WI38 (cell line): Measurements from ENCODE around the gene ZBTB7C.

ENCODE experiments used
- H3K4me3 ChIP-seq: 2 replicates; pipeline ENCODE4 v1.5.1; 2011; ENCODE audit warnings: low read depth, mild to moderate bottlenecking, control low read depth, low read length
- TF ChIP-seq, protein P1 (sequence below): IDR thresholded peaks from 2 replicates; pipeline ENCODE4 v1.5.1; 2012; ENCODE audit warnings: low read depth, mild to moderate bottlenecking, control low read depth, low read length

Gene ZBTB7C

DNA sequence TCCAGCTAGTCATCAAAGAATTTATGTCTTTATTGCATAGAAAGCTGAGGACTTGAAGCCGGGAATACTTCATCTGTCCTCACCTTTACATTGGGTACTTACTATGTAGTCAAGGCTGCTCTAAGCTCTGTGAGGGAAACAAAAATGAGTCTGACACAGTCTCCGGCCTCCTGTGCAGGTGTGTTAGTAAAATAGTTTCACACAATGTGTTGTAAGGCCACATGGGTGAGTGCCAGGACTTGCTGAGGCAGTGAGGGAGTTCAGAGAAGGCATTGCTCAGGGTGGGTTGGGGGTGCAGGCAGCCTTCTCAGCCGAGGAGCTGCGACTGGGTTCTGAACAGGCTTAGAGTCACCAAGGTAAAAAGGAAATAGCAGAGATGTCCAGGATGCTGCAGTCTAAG lies 424.2 kb downstream of the ZBTB7C start:
- TF ChIP-seq, protein P1, sequence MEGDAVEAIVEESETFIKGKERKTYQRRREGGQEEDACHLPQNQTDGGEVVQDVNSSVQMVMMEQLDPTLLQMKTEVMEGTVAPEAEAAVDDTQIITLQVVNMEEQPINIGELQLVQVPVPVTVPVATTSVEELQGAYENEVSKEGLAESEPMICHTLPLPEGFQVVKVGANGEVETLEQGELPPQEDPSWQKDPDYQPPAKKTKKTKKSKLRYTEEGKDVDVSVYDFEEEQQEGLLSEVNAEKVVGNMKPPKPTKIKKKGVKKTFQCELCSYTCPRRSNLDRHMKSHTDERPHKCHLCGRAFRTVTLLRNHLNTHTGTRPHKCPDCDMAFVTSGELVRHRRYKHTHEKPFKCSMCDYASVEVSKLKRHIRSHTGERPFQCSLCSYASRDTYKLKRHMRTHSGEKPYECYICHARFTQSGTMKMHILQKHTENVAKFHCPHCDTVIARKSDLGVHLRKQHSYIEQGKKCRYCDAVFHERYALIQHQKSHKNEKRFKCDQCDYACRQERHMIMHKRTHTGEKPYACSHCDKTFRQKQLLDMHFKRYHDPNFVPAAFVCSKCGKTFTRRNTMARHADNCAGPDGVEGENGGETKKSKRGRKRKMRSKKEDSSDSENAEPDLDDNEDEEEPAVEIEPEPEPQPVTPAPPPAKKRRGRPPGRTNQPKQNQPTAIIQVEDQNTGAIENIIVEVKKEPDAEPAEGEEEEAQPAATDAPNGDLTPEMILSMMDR, result no peak
- H3K4me3 ChIP-seq, result no peak overlapping the region

DNA sequence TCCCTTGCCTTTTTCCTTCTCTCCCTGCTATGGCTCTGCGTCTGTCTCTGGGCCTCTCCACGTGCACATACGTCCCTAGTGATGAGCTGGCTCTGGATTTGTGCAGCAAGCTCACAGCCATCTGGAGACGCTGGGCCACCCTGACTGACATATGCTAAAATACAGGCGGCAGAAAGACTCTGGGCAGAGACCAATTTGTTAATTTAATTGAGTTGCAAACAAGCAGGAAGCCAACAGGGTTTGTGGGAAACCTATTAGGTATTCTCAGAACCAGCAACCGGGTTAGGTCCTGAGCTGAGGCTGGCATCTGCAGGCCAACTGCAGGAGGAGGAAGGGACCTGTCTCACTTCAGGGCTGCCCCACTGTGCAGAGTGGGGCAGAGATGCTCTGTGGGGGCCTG lies 425.2 kb downstream of the ZBTB7C start:
- no peak overlapping the region for H3K4me3 ChIP-seq
- TF ChIP-seq, protein P1, result no peak

DNA sequence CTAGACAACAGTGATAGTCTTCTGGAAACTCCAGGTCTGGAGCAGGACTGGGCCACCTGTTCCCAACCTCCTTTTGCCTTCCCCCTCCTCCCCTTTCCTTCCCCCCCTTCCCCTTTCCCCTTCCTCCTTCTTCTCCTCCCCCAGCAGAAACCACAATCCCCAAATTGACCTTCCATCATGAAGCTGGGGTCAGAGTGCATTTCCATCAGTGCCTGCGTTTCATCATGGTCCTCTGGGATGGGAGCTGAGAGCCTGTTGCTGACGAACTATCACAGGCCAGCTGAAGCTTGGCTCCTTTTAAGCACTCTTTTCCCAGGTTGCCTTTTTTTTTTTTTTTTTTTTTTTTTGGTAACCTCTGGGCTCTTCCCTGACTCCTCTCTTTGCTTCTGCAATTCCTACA lies 426.1 kb downstream of the ZBTB7C start:
- no peak overlapping the region for H3K4me3 ChIP-seq
- TF ChIP-seq, protein P1, result no peak

DNA sequence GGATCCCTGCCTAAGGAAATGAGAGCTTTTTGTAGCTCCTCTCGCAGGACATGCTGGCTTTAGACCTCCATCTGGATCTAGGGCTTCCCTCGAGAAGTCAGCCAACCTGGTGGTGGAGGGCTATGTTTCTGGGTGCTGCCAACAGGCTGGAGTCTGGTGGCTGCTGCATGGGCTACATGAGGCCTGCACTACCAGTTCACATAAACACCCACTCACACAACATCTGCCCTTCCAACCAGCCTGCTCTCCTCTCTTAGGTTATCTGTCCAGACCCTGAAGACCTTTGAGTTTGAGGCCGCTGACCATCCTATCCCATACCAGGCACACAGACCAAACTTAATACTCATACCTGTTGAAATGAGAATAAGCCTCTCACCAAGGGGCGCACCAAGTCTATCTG lies 427.4 kb downstream of the ZBTB7C start:
- TF ChIP-seq, protein P1, result no peak

DNA sequence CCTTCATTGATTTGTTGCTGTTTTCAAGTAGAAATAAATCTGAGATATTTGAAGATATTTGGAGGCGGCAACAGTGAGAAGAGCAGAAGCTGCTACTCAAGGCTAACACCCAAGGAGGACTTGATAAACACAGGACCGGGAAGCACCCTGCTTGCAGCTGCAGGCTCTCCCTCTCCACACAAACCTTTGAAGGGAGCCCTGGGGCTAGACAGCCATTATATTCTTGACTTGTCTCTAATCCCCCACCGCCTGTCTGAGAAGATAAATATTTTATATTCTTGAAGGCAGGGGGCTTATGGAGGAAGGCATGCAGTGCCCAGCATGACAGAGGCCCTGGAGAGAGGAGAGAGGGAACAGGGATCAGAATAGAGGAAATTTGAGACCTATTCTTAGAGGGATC lies 427.9 kb downstream of the ZBTB7C start:
- TF ChIP-seq, protein P1, result no peak
- H3K4me3 ChIP-seq, result no peak overlapping the region

More for the DNA sequence above, 427.4 kb downstream of the ZBTB7C start:
- no peak overlapping the region for H3K4me3 ChIP-seq

DNA sequence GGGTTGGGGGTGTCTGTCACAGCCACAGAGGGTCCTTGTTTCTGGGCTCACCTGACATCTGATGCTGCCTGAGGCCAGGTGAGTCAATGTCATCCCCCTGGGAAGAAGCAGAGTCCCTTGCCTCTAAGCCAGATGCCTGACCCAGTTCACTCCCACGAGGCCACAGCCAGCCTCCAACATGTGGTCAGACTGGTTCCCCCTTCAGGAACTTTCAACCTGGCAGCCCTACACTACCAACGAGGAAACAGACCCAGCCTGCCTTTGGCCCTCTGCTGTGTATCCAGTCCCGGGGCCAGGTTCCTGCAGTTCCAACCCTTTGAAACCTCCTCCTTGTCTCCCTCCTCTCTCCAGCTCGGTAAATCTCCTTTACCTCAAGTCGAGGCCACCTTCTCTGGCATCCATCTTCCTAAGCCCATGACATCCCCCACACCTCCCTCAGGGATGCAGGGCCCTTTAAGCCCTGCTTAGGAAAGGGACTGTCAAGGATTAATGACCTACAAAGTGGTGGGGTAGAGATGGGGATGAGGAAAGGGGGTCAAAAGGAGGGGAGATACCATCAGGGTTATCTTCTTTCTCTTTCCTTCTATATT lies 429.5 kb downstream of the ZBTB7C start:
- TF ChIP-seq, protein P1, result no peak
- no peak overlapping the region for H3K4me3 ChIP-seq

DNA sequence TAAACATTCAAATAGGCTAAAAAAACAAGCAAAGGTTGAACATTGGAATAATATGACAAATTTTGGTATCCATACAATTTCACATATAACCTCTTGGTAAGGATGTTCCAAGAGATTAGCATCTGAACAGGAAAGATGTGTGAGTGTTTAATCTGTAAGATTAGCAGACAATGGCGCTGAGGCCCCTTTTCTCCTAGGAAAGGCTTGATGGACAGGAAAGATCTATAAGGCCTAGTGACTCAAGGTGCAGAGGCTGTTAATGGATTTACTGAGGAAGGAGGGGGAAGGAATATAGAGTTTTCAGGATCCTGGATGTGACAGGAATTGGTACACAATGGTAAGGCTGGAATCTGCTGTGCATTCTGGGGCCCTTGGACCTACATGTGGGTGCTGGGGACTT lies 430.6 kb downstream of the ZBTB7C start:
- TF ChIP-seq, protein P1, result no peak
- H3K4me3 ChIP-seq, result no peak overlapping the region
